Activated T-helper 17 cell treated with anti-CD3 and anti-CD28 coated beads, Interleukin-2, amount 50 U/mL, for 72 hours (primary cell): ENCODE results near the gene MAP7D3. TPM values are rescaled to one million over a fixed set of nuclear protein-coding genes. Genes with fewer than 3 reads are reported as not detected.
"Not testable (repeated sequence)": the region's sequence is repeated elsewhere in the genome, so short reads cannot be mapped to it uniquely, and the experiment has no call there.

Experiments used
- ATAC-seq: fragments of 150-1000 bp; cut with Tn5 transposase; replicated peaks from 2 replicates; pipeline ENCODE4 v1.10.0; 2021; ENCODE audit warnings: mild to moderate bottlenecking, moderate library complexity
- H3K27ac Mint-ChIP-seq: one replicate; pipeline ENCODE4 v1.8.0; 2022; ENCODE audit warnings: mixed read lengths
- H3K27me3 Mint-ChIP-seq: one replicate; pipeline ENCODE4 v1.8.0; 2022; ENCODE audit warnings: mixed read lengths
- H3K36me3 Mint-ChIP-seq: one replicate; pipeline ENCODE4 v1.8.0; 2022; ENCODE audit warnings: low read depth, mild to moderate bottlenecking, mixed read lengths
- H3K4me1 Mint-ChIP-seq: one replicate; pipeline ENCODE4 v1.8.0; 2022; ENCODE audit warnings: mixed read lengths
- H3K4me3 Mint-ChIP-seq: one replicate; pipeline ENCODE4 v1.8.0; 2022; ENCODE audit warnings: mild to moderate bottlenecking, mixed read lengths
- H3K9me3 Mint-ChIP-seq: one replicate; pipeline ENCODE4 v1.8.0; 2022; ENCODE audit warnings: mixed read lengths
- total RNA-seq, 2 donors: library from RNA; stranded (reverse); gene quantifications; one replicate each; pipeline ENCODE4 v1.2.3, GENCODE V29; 2022

Gene MAP7D3
- total RNA-seq, 2 donors from 2014 or later = 13.6 to 18.3 TPM

GRCh38 chrX:136262812-136263315 lies 11.7 kb upstream of the MAP7D3 start:
- Mint-ChIP-seq H3K27me3 (no peaks in the 10 kb centered on the region), H3K27ac (no peak overlapping the region)

GRCh38 chrX:136262243-136262642 lies 11.0 kb upstream of the MAP7D3 start:
- Mint-ChIP-seq H3K27me3 (no peaks in the 10 kb centered on the region), H3K36me3 (no peaks in the 10 kb centered on the region), H3K27ac (no peak overlapping the region), H3K9me3 (no peaks in the 10 kb centered on the region), H3K4me3 (no peak overlapping the region), H3K4me1 (peaks cover 5% of the 10 kb centered on the region)
- ATAC-seq = no peak

More at GRCh38 chrX:136262812-136263315, 11.7 kb upstream of the MAP7D3 start:
- Mint-ChIP-seq H3K4me3 (no peak overlapping the region), H3K4me1 (peaks cover 5% of the 10 kb centered on the region), H3K36me3 (no peaks in the 10 kb centered on the region), H3K9me3 (no peaks in the 10 kb centered on the region)
- ATAC-seq = no peak

GRCh38 chrX:136261321-136261720 lies 10.1 kb upstream of the MAP7D3 start:
- Mint-ChIP-seq H3K36me3 (no peaks in the 10 kb centered on the region), H3K27ac (no peak overlapping the region), H3K9me3 (no peaks in the 10 kb centered on the region), H3K27me3 (no peaks in the 10 kb centered on the region), H3K4me3 (no peak overlapping the region), H3K4me1 (peaks cover 5% of the 10 kb centered on the region)
- ATAC-seq = no peak

- H3K9me3 Mint-ChIP-seq = no peaks in the 10 kb centered on the region
- H3K27me3 Mint-ChIP-seq = no peaks in the 10 kb centered on the region
- H3K36me3 Mint-ChIP-seq = no peaks in the 10 kb centered on the region
- peak; percentile 18 for ATAC-seq
- H3K4me1 Mint-ChIP-seq = peaks cover 5% of the 10 kb centered on the region
- H3K4me3 Mint-ChIP-seq = no peak overlapping the region
- H3K27ac Mint-ChIP-seq = no peak overlapping the region
Observed at GRCh38 chrX:136260776-136261175, 9.6 kb upstream of the MAP7D3 start.

- H3K9me3 Mint-ChIP-seq = no peaks in the 10 kb centered on the region
- H3K4me3 Mint-ChIP-seq = peak overlapping the region; percentile 28
- no peaks in the 10 kb centered on the region for H3K27me3 Mint-ChIP-seq
- H3K27ac Mint-ChIP-seq = no peak overlapping the region
- H3K4me1 Mint-ChIP-seq = peaks cover 5% of the 10 kb centered on the region
- ATAC-seq = peak; percentile 86
- H3K36me3 Mint-ChIP-seq = no peaks in the 10 kb centered on the region
Observed at GRCh38 chrX:136259543-136259942, 8.3 kb upstream of the MAP7D3 start.

- Mint-ChIP-seq H3K4me3 (peak overlapping the region; percentile 28), H3K27ac (no peak overlapping the region), H3K27me3 (no peaks in the 10 kb centered on the region), H3K9me3 (no peaks in the 10 kb centered on the region), H3K4me1 (peaks cover 5% of the 10 kb centered on the region), H3K36me3 (no peaks in the 10 kb centered on the region)
- no peak for ATAC-seq
Observed at GRCh38 chrX:136258951-136259350, 7.8 kb upstream of the MAP7D3 start.

GRCh38 chrX:136256026-136256425 lies 4.8 kb upstream of the MAP7D3 start:
- H3K27me3 Mint-ChIP-seq = no peaks in the 10 kb centered on the region
- peaks cover 5% of the 10 kb centered on the region for H3K4me1 Mint-ChIP-seq
- no peaks in the 10 kb centered on the region for H3K9me3 Mint-ChIP-seq
- no peak overlapping the region for H3K27ac Mint-ChIP-seq
- ATAC-seq = no peak
- no peaks in the 10 kb centered on the region for H3K36me3 Mint-ChIP-seq
- no peak overlapping the region for H3K4me3 Mint-ChIP-seq

GRCh38 chrX:136255541-136255940 lies 4.3 kb upstream of the MAP7D3 start:
- no peak overlapping the region for H3K27ac Mint-ChIP-seq
- no peaks in the 10 kb centered on the region for H3K27me3 Mint-ChIP-seq
- peaks cover 5% of the 10 kb centered on the region for H3K4me1 Mint-ChIP-seq
- no peaks in the 10 kb centered on the region for H3K36me3 Mint-ChIP-seq
- H3K9me3 Mint-ChIP-seq = no peaks in the 10 kb centered on the region
- no peak for ATAC-seq
- H3K4me3 Mint-ChIP-seq = no peak overlapping the region

GRCh38 chrX:136250191-136251040 lies 784 bp downstream of the MAP7D3 start:
- peak overlapping the region; percentile 33 for H3K27ac Mint-ChIP-seq
- H3K4me3 Mint-ChIP-seq = peak overlapping the region; percentile 68
- peaks cover 4% of the 10 kb centered on the region for H3K4me1 Mint-ChIP-seq
- no peaks in the 10 kb centered on the region for H3K27me3 Mint-ChIP-seq
- H3K9me3 Mint-ChIP-seq = no peaks in the 10 kb centered on the region
- H3K36me3 Mint-ChIP-seq = peaks cover 13% of the 10 kb centered on the region
- ATAC-seq = peak; percentile 59

- Mint-ChIP-seq H3K9me3 (no peaks in the 10 kb centered on the region), H3K27me3 (no peaks in the 10 kb centered on the region), H3K36me3 (peaks cover 55% of the 10 kb centered on the region), H3K4me3 (no peak overlapping the region), H3K4me1 (peaks cover 13% of the 10 kb centered on the region), H3K27ac (no peak overlapping the region)
- no peak for ATAC-seq
Observed at GRCh38 chrX:136246201-136246600, 5.0 kb downstream of the MAP7D3 start.

- H3K9me3 Mint-ChIP-seq, H3K27ac Mint-ChIP-seq, H3K27me3 Mint-ChIP-seq, H3K4me1 Mint-ChIP-seq, ATAC-seq, H3K4me3 Mint-ChIP-seq: not testable (repeated sequence)
- peaks cover 89% of the 10 kb centered on the region for H3K36me3 Mint-ChIP-seq
Observed at GRCh38 chrX:136237849-136238248, 13.4 kb downstream of the MAP7D3 start.

GRCh38 chrX:136237074-136237473 lies 14.1 kb downstream of the MAP7D3 start:
- Mint-ChIP-seq H3K27ac (no peak overlapping the region), H3K4me1 (no peaks in the 10 kb centered on the region), H3K27me3 (no peaks in the 10 kb centered on the region), H3K36me3 (peaks cover 89% of the 10 kb centered on the region), H3K9me3 (no peaks in the 10 kb centered on the region), H3K4me3 (no peak overlapping the region)
- ATAC-seq = no peak

GRCh38 chrX:136228839-136229207 lies 22.4 kb downstream of the MAP7D3 start:
- no peaks in the 10 kb centered on the region for H3K27me3 Mint-ChIP-seq
- no peak for ATAC-seq
- peaks cover 11% of the 10 kb centered on the region for H3K4me1 Mint-ChIP-seq
- no peaks in the 10 kb centered on the region for H3K9me3 Mint-ChIP-seq
- H3K36me3 Mint-ChIP-seq = peaks cover 96% of the 10 kb centered on the region
- H3K4me3 Mint-ChIP-seq = peak overlapping the region; percentile 31
- H3K27ac Mint-ChIP-seq = peak overlapping the region; percentile 65

- Mint-ChIP-seq H3K27me3 (no peaks in the 10 kb centered on the region), H3K27ac (peak overlapping the region; percentile 65), H3K9me3 (no peaks in the 10 kb centered on the region), H3K36me3 (peaks cover 94% of the 10 kb centered on the region), H3K4me3 (peak overlapping the region; percentile 31), H3K4me1 (peaks cover 11% of the 10 kb centered on the region)
- peak; percentile 86 for ATAC-seq
Observed at GRCh38 chrX:136227948-136228838, 23.0 kb downstream of the MAP7D3 start.
